Measurements from ENCODE around the gene FXR1.

DNA sequence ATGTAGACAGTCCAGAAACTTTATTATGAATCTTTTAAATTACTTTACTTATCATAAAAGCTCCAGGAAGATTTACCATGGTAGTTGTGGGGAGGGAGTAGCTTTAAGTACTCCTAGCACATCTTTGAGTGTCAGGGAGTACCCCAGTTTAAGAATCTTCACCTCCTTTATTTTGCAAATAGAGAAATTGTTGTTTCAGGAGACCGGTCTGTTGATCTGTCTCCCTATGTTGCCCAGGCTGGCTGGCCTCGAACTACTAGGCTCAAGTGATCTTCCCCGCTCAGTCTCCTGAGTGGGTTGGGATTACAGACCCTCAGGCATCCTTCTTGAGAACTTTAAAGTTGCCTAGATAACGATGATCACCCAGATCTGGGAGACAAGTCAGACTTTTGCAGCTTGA lies 11.1 kb downstream of the FXR1 start:
- TF ChIP-seq, protein P1, sequence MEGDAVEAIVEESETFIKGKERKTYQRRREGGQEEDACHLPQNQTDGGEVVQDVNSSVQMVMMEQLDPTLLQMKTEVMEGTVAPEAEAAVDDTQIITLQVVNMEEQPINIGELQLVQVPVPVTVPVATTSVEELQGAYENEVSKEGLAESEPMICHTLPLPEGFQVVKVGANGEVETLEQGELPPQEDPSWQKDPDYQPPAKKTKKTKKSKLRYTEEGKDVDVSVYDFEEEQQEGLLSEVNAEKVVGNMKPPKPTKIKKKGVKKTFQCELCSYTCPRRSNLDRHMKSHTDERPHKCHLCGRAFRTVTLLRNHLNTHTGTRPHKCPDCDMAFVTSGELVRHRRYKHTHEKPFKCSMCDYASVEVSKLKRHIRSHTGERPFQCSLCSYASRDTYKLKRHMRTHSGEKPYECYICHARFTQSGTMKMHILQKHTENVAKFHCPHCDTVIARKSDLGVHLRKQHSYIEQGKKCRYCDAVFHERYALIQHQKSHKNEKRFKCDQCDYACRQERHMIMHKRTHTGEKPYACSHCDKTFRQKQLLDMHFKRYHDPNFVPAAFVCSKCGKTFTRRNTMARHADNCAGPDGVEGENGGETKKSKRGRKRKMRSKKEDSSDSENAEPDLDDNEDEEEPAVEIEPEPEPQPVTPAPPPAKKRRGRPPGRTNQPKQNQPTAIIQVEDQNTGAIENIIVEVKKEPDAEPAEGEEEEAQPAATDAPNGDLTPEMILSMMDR (IDR thresholded peaks at IDR 0.05), result no peak
- no peak for TF ChIP-seq POLR2A (IDR thresholded peaks at IDR 0.05)

Measured in esophagus squamous epithelium (tissue), 4 donors.